ENCODE measurements around the gene CLK3.
"Not testable (repeated sequence)": the region's sequence is repeated elsewhere in the genome, so short reads cannot be mapped to it uniquely, and the experiment has no call there.

CLK3 gene

DNA sequence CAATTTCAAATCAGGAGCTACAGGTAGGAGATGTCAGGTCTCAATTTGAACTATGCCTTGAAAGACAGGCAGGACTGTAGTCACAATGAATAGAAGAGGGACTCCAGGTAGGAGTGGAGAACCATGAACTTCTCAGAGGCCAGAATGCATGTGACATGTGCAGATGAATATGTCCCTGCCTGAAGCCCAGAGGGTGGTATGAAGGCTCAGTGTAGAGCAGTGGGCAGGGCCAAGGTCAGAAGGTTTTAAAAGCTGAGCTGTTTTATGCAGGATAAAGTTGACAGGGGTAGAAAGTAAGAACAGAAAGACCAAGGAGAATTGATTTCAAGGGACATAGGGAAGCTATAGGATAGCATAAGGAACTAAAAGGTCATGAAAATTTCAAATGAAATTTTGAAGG is 30.8 kb downstream of the CLK3 start:
- DNase-seq = no peak

DNA sequence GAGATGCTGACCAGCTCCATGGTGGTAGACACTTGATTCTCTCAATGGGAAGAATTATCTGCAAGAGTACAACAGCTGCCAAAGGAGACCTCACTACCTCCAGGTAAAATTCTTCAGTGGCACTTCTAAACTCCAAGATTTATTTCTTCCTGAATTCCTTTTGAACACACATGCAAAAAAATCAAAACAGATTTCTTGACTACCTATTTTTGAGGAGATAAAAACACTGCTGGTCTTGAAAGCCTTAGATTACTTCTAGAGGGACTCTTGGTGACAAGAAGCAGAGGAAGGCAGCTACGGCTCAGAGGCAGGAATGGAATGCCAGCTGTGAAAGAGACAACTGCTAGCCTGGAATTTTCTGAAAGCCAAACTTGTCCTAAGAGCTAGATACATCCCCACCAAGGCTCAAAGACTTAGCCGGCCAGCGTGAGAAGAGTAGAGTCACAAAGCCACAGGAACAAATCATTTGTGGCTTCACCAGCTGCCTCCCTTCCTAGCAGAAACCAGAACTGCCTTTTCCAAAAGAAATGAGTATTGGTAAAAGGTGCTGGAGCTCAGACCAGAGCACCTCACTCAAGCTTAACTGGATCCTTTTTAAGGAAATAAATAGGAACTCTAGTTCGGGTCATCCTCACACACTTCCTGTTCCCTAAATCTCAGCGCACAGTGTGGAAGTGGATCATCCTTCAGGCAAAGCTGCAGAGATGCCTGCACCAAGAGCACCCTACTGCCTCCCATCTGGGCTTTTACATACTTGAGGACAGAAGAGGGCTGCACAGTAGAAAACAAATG is 32.6 kb downstream of the CLK3 start:
- DNase-seq = no peak

DNA sequence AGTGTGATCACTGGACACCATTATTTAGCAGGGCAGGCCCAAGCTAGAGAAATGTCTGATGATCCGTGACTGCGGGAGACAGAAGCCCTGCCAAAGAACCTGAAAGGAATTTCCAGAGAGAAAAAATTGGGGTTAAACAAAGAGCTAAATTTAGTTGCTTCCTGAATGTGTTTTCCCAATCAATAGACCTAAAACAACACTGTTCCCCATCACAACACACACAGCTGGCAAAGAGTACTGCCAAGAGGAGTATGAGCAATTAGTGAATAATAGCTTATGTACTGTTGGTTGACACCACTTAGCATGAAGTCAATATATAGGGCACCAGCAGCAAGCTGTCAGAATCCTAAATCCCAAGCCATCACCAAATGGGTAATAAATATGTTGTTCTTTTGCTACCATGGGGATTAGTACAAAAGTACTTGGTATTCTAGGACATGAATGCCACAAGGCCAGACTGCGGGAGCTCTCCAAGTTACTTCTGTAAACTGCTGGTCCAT is 35.7 kb downstream of the CLK3 start:
- no peak for DNase-seq

DNA sequence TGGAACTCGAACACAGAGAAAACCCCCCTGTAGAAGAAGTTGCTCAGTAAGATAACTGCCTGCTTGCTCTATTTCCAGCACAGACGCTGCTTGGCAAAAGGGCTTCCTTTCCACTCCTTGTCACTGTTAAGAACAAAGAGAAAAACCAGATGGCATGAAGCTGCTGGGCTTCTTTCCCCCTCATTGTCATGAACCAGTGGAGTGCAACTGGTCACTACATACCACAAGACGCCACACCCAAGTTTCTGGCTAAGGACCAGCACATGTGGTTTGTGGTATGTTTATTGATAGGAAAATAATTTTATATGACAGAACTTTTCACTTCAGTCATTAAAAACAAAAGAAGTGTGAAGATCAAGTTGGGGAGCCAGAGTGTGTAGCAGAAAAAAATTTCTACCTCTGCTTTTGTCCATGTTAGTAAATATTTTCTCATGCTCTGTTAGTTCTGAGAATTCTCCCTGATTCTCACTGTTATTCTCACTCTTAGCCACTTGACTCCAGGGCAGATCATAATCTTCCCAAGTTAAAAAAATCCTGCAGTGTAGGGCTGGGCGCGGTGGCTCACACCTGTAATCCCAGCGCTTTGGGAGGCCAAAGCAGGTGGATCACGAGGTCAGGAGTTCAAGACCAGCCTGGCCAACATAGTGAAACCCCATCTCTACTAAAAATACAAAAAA is 37.9 kb downstream of the CLK3 start:
- DNase-seq = no peak

DNA sequence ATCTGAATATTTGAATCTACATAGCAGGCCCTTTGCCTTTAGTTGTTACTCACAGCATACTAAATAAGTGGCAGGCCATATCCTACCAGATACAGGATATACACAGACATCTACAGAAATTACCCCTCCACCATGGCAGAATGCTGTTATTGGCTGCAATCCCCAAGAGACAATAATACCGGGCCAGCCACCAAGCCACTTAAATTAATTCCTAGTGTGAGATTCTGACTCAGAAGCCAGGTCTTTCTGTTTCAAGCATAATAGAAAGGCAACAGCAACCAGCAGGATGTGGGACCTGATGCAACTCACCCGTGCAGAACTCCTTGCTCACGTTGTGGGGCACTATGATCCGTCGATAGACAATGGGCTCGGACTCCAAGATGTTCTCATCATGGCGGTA is 39.8 kb downstream of the CLK3 start:
- DNase-seq = no peak

DNA sequence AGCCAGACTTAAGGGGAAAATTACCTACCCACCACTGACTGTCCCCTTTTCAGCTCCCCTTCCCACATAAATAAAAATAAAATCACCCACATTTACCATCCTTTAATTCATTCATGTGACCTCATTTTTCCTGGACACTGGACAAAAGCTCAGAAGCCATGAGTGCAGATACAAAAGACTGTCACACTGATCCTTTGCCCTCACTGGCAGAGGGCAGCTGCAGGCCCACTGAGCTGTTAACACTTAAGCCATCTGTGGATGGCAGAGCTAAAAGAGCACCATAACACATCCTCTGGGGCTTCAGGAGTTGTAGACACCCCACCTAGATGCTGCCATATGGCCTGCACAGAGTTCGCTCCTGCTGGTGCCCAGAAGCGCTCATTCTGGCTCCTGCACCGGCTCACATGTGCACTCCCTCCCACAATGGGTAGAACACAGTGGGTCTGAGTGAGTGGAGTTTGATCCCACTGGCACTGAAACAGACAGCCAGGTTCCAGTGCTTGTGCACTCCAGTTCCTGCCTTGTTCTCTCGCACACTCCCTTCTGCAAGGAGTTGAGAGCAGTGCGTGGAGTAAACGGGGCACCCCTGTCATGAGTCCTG is 41.4 kb downstream of the CLK3 start:
- DNase-seq = no peak

DNA sequence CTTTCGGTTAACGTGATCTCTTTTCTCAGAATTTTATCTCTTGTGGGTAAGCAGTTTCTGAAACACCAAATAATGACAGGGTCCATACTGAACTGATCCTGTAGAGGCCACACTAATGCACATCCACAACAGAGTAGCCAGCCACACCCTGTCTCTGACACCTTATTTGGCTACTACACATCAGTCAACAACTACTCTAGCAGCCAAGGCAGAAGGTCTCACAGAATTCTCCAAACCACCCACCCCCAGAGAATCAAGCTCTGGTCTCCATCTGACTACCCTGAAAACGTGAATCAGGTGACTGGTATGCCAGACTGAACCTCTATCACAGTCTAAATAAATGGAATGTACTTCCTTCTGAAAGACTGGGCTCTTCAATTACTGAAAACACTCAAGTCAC is 42.2 kb downstream of the CLK3 start:
- DNase-seq = no peak

DNA sequence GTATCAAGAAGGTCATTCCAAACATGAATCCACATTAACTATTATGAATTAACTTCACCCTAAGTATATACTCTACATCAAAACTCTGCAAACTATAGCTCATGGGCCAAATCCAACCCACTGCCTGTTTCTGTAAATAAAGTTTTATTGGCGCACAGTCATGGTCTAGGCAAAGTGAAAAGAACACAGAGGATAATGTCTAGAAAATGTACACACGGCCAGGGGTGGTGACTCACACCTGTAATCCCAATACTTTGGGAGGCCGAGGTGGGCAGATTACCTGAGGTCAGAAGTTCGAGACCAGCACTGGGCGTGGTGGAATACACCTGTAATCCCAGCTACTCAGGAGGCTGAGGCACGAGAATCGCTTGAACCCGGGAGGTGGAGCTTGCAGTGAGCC is 45.6 kb downstream of the CLK3 start:
- not testable (repeated sequence) for DNase-seq

DNA sequence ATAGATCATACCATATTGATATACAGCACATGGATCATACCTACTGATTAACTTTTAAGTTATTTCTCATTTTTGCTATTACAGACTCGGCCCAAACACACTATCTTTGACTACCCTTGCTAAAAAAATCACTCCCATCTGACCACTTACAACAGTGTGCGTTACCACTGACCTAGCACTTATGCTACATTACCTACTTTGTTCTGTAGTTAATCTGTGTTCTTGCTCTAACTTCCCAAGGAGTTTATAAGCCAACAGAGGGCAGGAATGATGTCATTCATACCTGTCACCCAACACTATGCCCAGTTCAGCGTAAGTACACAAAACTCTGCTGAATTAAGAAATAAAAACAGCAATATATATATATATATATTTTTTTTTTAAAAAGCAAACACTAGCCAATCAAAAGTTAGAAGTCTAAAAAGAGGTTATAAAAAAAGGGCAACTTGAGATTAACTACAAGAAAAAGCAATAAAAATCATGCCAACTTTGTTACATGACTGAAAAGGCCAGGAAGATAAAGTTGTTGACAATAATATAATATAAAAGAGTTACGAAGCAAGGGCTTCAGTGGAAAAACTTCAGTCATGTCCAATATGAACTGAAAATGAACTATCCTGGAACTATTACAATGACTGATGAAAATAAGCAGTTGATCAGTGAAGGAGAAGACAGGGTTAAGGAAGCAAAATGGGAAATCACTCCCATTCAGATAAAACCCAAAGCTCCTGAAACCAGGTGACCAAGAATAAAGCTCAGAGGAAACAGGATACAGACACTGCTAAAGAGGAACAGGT is 46.6 kb downstream of the CLK3 start:
- no peak for DNase-seq

DNA sequence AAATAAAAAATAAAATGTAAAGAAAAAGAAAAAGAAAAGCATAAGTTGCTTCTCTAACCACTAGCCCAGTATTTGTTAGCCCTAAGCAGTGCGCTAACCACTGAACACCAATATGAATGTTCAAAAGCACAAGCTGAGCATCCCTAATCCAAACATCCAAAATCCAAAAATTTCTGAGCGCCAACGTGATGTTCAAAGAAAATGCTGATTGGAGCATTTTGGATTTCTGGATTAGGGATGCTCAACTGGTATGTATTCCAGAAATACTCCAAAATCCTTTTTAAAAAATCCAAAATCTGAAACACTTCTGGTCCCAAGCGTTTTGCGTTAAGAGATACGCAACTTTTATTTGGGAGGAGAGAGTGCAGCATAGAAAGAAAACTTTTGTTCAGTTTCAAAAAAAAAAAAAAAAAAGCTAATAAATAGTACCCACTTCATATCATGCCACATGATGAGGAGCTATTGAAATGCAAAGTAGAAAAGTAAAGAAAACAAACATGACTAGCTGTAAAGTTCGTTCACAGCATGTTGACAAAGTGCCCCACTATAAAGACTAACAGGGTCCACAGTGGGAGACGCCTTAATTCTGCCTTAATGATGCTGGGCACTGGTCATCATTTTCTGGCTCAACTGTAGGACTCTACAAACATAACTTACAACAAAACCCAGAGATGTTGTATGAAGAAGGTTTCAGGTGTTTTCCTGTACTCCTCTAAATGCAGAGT is 47.8 kb downstream of the CLK3 start:
- no peak for DNase-seq

DNA sequence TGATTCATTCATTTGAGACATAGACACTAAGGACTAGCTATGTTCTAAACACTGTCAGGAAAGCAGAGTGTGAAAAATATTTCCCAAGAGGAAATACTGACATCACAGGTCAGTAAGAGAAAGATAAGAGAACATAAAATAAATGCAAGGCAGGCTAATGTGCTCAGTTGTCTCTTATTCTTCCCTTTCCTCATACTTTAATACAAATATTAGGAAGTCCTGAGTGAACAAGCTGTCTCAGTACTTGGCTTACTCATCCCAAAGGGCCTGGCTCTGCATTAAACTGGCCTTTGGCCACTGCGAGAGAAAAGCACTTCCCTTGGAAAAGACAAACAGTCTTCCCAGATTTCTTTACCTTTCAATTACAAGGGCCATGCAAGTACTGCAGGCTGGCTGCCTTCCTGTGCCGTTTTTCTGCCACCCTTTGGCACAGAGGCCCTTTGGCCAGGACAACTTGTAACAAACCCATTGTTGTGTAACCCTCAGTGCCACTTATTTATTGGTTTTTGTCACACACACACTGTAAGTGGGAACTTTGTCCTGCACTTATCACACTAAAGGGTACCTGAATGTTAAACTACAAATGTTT is 48.5 kb downstream of the CLK3 start:
- no peak for DNase-seq

DNA sequence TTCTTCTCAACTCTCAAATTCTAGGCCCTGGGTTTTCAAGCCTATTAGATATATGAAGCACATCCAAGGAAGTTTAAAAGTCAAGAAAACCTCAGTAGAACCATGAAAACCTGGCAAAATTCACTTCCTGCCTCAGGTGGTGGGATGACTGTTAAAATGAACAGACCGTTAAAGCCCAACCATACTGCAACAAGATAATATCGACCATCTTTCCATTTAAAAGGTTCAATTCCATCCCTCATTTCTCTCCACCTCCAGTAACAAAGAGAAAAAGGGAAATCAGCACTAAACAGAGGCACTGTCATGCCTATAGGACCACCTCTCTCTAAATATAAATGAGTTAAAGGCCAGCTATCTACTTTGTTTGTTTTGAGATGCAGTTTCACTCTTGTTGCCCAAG is 49.0 kb downstream of the CLK3 start:
- no peak for DNase-seq

DNA sequence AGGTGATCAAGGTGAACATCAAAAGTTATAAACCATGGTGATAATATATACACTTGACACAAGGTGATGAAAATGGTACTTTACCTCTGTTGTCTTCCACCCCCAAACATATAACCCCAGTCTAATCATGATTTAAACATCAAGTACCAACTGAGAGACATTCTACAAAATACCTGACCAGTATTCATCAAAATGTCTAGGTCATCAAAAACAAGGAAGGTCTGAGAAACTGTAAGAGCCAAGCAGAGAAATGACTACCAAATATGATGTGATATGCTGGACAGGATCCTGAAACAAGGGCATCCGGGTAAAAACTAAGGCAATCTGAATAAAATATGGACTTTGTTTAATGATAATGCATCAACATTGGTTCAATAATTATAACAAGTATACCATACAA is 52.3 kb downstream of the CLK3 start:
- DNase-seq = no peak

DNA sequence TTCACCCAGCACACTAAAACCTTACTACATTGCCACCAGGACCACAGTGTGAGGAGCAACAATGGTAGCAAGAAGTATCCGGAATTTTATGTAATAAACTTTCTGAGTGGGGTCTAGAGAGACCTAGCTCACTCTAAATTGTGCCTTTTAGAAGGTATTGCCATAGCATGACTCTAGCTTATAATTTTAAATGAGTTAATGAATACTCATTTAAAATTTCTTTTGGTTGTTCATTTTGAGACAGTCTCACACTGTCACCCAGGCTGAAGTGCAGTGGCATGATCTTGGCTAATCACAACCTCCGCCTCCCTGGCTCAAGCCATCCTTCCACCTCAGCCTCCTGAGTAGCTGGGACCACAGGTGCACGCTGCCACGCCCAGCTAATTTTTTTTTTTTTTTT is 54.0 kb downstream of the CLK3 start:
- no peak for DNase-seq

DNA sequence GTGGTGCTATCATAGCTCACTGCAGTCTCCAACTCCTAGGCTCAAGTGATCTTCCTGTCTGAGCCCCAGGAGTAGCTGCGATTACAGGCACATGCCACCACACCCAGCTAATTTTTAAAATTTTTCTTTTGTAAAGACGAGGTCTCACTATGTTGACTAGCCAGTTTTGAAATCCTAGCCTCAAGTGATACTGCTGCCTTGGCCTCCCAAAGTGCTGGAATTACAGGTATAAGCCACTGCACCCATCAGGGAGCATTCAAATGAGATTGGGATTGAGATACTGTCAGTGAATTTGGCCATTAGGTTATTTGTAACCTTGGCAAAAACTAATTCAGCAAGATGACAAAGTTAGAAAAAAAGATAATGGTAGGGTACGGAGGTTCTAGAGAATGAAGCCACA is 58.5 kb downstream of the CLK3 start:
- DNase-seq = no peak

DNA sequence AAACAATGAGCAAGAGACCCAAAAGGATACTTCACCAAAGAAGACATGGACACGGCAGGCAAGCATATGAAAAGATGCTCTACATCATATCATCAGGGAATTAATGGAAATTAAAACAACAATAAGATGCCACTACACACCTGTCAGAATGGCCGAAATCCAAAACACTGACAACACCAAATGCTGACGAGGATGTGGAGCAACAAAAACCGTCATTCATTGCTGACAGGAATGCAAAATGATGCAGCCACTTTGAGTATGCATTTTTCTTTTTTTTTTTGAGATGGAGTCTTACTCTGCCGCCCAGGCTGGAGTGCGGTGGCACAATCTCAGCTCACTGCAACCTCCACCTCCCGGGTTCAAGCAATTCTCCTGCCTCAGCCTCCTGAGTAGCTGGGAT is 61.2 kb downstream of the CLK3 start:
- DNase-seq = no peak

Measured in T-helper 9 cell (primary cell).